PC-9 (cell line): ENCODE measurements around the gene EXTL1.

ENCODE experiments used
- CTCF ChIP-seq: fragments of 200-600 bp; sonication (generic); conservative IDR thresholded peaks from 2 replicates; pipeline ENCODE4 v1.6.1; 2017; ENCODE audit warnings: mixed run types, antibody characterized with exemption, mild to moderate bottlenecking, moderate library complexity
- EZH2 ChIP-seq: fragments of 200-600 bp; sonication (generic); IDR thresholded peaks from 2 replicates; pipeline ENCODE4 v1.8.0; 2017; ENCODE audit warnings: antibody characterized with exemption, low read depth

GRCh38 chr1:25996966-25997827, 24.4 kb upstream of the EXTL1 start:
- TF ChIP-seq CTCF (no peak), EZH2 (no peak)
